Tibial artery (tissue), 4 donors: ENCODE measurements around the gene FUBP3.

ENCODE experiments used
- DNase-seq, 2 donors: peaks; one replicate each; pipeline ENCODE4 v3.0.0-alpha.2; 2019
- H3K27ac ChIP-seq, 2 donors: fragments of 200-600 bp; sonication (generic) in 1 of 2; 1 replicate in 1 of 2; 2 replicates in 1 of 2; pipeline ENCODE4 v1.5.1; 2018 to 2019; ENCODE audit warnings: mild to moderate bottlenecking in 1 of 2
- H3K27me3 ChIP-seq, 2 donors: fragments of 200-600 bp; sonication (generic) in 1 of 2; one replicate each; pipeline versions ENCODE4 v1.5.1 to v1.6.0; 2016 to 2019
- H3K36me3 ChIP-seq, 3 donors: fragments of 200-600 bp; sonication (generic) in 2 of 3; one replicate each; pipeline ENCODE4 v1.5.1; 2016 to 2019; ENCODE audit warnings: mild to moderate bottlenecking in 2 of 3
- H3K4me1 ChIP-seq, 4 donors: fragments of 200-600 bp; sonication (generic) in 2 of 4; 1 replicate in 3 of 4; 2 replicates in 1 of 4; pipeline ENCODE4 v1.5.1; 2016 to 2019
- H3K4me3 ChIP-seq, 2 donors: fragments of 200-600 bp; sonication (generic) in 1 of 2; 1 replicate in 1 of 2; 2 replicates in 1 of 2; pipeline ENCODE4 v1.5.1; 2018 to 2019; ENCODE audit warnings: mild to moderate bottlenecking in 2 of 2
- H3K9me3 ChIP-seq, 3 donors: fragments of 200-600 bp; sonication (generic) in 1 of 3; one replicate each; pipeline ENCODE4 v1.5.1; 2016 to 2019
- intact Hi-C: fragments of 100-400 bp; cut with DNase I; formaldehyde crosslinking; loops from one replicate; pipeline ENCODE4 v1.15.0; 2023; ENCODE audit warnings: low total_unique reads
- TF ChIP-seq, protein P1 (sequence below), 2 experiments: fragments of 200-600 bp in 1 of 2; fragments of 450-650 bp in 1 of 2; IDR thresholded peaks; one replicate each; pipeline ENCODE4 v1.5.1; 2017 to 2019; ENCODE audit warnings: antibody characterized with exemption in 2 of 2, mild to moderate bottlenecking in 1 of 2, moderate library complexity in 1 of 2

Gene FUBP3

DNA sequence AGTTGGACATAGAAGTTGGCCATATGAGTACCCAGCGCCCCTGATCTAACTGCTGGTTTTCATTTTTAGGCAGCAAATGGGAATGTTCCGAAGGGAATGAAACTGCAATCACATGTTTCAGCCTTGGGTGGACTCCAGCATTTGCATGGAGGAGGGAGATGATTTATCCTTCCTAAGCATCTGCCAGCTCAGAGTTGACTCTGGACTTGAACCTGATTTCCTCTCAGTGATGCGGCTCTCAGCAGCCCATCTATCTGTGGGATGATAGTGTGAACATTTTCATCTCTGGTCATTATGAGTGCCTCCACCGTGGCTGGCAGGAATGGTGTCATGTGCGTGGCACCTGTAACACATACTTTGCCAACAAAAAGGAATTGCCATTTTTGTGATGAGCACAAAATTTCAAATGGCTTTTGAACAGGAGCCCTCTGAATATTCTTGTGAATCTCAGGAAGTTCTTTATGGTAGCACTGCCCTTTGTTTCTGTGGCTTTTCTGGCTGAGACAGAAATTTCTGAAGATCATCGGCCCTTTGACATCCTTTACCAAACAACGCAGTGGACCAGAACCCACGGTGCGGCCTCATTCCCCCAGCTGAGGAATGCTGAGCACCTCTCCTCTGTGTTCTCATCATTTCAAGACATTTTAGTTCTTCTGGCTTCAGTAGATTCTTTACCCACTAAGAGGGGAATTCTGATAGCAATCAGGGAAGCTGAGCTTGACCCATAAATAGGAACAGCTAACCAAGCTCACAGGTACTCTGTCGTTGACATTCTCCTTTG lies 28.5 kb downstream of the FUBP3 start:
- Histone ChIP-seq H3K27ac (no peak overlapping the region), H3K4me3 (no peak overlapping the region), H3K27me3 (no peaks in the 10 kb centered on the region), H3K4me1 (peaks cover 0 to 8% (median 2%) of the 10 kb centered on the region in 4 donors), H3K9me3 (no peaks in the 10 kb centered on the region), H3K36me3 (peaks cover 6 to 39% (median 21%) of the 10 kb centered on the region in 3 donors)
- intact Hi-C loops: no loop called here
- TF ChIP-seq, protein P1, sequence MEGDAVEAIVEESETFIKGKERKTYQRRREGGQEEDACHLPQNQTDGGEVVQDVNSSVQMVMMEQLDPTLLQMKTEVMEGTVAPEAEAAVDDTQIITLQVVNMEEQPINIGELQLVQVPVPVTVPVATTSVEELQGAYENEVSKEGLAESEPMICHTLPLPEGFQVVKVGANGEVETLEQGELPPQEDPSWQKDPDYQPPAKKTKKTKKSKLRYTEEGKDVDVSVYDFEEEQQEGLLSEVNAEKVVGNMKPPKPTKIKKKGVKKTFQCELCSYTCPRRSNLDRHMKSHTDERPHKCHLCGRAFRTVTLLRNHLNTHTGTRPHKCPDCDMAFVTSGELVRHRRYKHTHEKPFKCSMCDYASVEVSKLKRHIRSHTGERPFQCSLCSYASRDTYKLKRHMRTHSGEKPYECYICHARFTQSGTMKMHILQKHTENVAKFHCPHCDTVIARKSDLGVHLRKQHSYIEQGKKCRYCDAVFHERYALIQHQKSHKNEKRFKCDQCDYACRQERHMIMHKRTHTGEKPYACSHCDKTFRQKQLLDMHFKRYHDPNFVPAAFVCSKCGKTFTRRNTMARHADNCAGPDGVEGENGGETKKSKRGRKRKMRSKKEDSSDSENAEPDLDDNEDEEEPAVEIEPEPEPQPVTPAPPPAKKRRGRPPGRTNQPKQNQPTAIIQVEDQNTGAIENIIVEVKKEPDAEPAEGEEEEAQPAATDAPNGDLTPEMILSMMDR (IDR thresholded peaks at IDR 0.05): no peak
- no peak for DNase-seq

- Histone ChIP-seq H3K36me3 (peaks cover 14 to 42% (median 28%) of the 10 kb centered on the region in 3 donors), H3K4me1 (peaks cover 0 to 8% (median 2%) of the 10 kb centered on the region in 4 donors), H3K27me3 (no peaks in the 10 kb centered on the region), H3K4me3 (no peak overlapping the region), H3K9me3 (no peaks in the 10 kb centered on the region), H3K27ac (no peak overlapping the region)
- TF ChIP-seq, protein P1 (IDR thresholded peaks at IDR 0.05): no peak
- DNase-seq: no peak
- intact Hi-C loops: no loop called here
Measured at GRCh38 chr9:130608554-130609134, 29.3 kb downstream of the FUBP3 start.

DNA sequence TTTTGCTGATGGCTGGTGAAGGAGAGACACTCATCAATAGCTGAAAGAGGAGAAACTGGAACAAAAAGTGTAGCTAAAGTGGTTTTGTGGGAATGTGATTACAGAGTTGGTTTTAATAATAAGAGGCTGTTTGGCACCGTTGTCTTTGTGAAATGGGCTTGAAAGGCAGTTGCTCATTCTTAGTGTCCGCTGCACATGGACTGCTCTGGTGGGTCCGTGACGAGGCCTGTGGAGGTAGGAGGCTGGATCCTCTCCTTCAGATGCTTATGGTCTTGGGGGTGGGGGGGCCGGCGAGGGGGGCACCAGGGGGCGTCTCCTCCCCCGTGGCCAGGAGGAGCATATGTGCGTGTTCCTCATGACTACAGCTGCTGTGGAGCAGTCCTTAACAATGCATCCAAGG lies 29.8 kb downstream of the FUBP3 start:
- H3K27ac ChIP-seq: no peak overlapping the region
- peaks cover 19 to 42% (median 33%) of the 10 kb centered on the region in 3 donors for H3K36me3 ChIP-seq
- no peak for DNase-seq
- no peaks in the 10 kb centered on the region for H3K9me3 ChIP-seq
- H3K4me1 ChIP-seq: peaks cover 0 to 8% (median 2%) of the 10 kb centered on the region in 4 donors
- H3K4me3 ChIP-seq: no peak overlapping the region
- intact Hi-C loops: no loop called here
- TF ChIP-seq, protein P1 (IDR thresholded peaks at IDR 0.05): no peak
- no peaks in the 10 kb centered on the region for H3K27me3 ChIP-seq

DNA sequence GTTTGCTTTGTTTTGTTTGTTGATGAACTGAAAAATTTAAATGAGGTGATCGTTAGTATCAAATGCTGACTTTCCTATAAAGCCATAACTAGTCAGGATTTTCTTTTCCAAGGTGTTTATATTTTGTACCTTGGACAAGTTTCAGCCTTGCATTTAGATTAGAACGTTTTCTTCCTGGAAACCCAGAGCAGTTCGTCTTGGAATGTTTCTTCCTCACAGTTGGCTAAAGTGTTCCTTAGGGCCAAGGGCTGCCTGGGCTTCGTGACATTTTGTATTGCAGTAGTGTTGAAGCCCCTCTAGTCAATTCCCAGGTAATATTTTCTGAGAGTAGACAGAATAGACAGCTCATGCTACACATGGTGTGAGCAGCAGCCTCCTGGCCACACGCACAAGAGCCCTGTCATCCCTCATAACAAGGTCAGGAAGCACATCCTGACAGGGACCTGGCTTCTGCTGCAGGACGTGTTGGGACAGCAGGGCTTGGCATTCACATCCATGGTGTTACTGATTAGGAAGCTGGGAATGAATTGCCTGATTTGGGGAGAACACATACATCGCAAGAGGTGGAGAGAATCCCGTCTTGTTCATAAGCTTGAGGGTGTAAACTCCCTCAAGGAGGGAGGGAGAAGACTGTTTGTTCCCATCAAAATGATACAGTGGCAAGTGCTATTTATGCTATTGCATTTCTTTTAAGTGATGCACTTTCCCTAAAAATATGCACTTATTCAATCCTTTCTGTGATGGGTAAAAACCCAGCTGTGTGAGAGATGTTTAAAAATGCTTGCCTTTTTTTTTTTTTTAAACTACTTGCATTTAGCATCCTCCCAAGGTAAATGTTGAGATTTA lies 31.7 kb downstream of the FUBP3 start:
- H3K27ac ChIP-seq: no peak overlapping the region
- DNase-seq: no peak
- TF ChIP-seq, protein P1 (IDR thresholded peaks at IDR 0.05): no peak
- H3K27me3 ChIP-seq: no peaks in the 10 kb centered on the region
- H3K36me3 ChIP-seq: peaks cover 38 to 61% (median 53%) of the 10 kb centered on the region in 3 donors
- intact Hi-C loops: no loop called here
- no peaks in the 10 kb centered on the region for H3K9me3 ChIP-seq
- no peak overlapping the region for H3K4me3 ChIP-seq
- peaks cover 0 to 8% (median 2%) of the 10 kb centered on the region in 4 donors for H3K4me1 ChIP-seq

- Histone ChIP-seq H3K4me3 (no peak overlapping the region), H3K9me3 (no peaks in the 10 kb centered on the region), H3K27me3 (no peaks in the 10 kb centered on the region), H3K27ac (no peak overlapping the region), H3K4me1 (no peaks in the 10 kb centered on the region), H3K36me3 (peaks cover 92 to 97% (median 96%) of the 10 kb centered on the region in 3 donors)
- DNase-seq: no peak
- intact Hi-C loops: no loop called here
- TF ChIP-seq, protein P1 (IDR thresholded peaks at IDR 0.05): no peak
Measured at GRCh38 chr9:130616451-130616850, 37.1 kb downstream of the FUBP3 start.
